Fibroblast of skin of left quadriceps (primary cell): Measurements from ENCODE around the gene RAD50.
"Not testable (repeated sequence)": the region's sequence is repeated elsewhere in the genome, so short reads cannot be mapped to it uniquely, and the experiment has no call there.

ENCODE experiments used
- DNase-seq, 2 experiments: peaks; one replicate each; pipeline ENCODE4 v3.0.0-alpha.2; 2013; ENCODE audit warnings: low read depth in 2 of 2

RAD50 gene

DNA sequence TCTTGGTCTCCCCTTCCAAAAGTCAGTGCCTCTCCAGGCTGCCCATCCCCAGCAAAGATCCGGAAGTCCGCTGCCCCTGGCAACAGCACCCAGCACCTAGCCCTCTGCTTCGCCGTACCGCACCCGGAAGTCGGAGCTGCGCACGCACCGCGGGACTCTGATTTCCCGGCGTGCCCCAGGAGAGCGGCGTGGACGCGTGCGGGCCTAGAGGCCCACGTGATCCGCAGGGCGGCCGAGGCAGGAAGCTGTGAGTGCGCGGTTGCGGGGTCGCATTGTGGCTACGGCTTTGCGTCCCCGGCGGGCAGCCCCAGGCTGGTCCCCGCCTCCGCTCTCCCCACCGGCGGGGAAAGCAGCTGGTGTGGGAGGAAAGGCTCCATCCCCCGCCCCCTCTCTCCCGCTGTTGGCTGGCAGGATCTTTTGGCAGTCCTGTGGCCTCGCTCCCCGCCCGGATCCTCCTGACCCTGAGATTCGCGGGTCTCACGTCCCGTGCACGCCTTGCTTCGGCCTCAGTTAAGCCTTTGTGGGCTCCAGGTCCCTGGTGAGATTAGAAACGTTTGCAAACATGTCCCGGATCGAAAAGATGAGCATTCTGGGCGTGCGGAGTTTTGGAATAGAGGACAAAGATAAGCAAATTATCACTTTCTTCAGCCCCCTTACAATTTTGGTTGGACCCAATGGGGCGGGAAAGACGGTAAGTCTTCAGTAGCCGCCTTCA, at the start of gene RAD50:
Gene RAD50, plus strand, starts transcription at position 215 of the 715 bp plus-strand sequence. Its CDS starts 348 bp downstream, at position 563.
- peak; percentile 70 to 75 for DNase-seq

DNA sequence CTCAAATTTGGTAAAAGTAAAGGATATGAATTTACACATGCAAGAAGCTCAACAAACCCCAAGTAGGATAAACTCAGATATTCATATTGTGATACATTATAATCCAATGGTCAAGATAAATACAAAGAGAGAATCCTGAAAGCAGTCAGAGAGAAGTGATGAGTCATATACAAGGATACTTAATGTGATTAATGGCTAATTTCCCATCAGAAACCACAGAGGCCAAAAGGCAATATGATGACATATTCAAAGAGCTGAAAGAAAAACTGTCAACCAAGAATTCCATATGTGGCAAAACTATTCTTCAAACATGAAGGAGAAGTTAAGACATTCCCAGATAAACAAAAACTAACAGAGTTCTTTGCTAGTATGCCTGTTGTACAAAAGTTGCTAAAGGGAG, 46.7 kb upstream of the RAD50 start:
- peak; percentile 87 to 89 for DNase-seq

DNA sequence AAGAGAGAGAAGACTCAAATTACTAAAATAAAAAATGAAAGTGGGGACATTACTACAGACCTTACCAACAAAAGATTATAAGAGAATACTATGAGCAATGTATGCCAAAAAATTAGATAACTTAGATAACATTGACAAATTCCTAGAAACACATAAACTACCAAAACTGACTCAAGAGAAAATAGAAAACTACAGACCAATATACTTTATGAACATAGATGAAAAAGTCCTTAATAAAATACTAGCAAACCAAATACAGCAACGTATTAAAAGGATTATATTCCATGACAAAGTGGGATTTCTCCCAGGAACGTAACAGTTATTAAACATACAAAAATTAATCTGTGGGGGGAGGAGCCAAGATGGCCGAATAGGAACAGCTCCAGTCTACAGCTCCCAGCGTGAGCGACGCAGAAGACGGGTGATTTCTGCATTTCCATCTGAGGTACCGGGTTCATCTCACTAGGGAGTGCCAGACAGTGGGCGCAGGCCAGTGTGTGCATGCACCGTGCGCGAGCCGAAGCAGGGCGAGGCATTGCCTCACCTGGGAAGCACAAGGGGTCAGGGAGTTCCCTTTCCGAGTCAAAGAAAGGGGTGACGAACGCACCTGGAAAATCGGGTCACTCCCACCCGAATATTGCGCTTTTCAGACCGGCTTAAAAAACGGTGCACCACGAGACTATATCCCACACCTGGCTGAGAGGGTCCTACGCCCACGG, 43.0 kb upstream of the RAD50 start:
- DNase-seq, result not testable (repeated sequence)

DNA sequence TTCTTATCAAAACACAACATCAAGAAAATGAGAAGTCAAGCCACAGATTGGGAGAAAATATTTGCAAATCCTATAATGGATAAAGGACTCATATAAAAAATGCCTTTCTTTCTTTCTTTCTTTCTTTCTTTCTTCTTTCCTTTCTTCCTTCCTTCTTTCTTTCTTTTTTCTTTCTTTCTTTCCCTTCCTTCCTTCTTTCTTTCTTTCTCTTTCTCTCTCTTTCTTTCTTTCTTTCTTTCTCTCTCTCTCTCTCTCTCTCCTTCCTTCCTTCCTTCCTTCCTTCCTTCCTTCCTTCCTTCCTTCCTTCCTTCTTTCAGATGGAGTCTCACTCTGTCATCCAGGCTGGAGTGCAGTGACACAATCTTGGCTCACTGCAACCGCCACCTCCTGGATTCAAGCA, 34.7 kb upstream of the RAD50 start:
- DNase-seq, result not testable (repeated sequence)

DNA sequence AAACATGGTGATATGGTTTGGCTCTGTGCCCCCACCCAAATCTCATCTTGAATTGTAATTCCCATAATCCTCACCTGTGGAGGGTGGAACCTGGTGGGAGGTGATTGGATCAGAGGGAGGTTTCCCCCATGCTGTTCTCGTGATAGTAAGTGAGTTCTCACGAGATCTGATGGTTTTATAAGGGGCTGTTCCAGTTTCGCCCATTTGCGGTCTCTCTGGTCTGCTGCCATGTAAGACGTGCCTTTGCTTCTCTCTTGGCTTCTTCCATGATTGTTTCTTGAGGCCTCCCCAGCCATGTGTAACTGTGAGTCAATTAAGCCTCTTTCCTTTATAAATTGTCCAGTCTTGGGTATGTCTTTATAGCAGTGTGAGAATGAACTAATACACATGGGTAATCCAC, 31.9 kb upstream of the RAD50 start:
- not testable (repeated sequence) for DNase-seq

DNA sequence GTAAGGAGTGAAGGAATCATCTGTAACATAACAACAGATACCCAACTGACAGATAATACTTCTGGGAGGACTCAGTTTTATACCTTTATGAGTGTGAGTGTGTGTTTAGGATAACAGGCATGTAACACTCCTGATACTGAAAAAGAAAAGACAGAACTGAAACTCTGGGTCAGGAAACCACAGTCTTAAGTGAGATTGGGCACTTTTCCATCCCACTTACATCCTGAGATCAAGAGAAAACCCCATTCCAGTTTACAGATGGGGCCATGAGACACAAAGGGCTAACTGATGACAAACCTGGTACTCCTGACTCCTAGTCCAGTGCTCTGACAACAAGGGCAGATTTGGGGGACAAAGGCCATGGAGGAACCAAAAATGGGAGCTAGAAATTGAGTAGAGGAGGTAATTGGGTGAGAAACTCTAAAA, 31.5 kb upstream of the RAD50 start:
- DNase-seq, result no peak

DNA sequence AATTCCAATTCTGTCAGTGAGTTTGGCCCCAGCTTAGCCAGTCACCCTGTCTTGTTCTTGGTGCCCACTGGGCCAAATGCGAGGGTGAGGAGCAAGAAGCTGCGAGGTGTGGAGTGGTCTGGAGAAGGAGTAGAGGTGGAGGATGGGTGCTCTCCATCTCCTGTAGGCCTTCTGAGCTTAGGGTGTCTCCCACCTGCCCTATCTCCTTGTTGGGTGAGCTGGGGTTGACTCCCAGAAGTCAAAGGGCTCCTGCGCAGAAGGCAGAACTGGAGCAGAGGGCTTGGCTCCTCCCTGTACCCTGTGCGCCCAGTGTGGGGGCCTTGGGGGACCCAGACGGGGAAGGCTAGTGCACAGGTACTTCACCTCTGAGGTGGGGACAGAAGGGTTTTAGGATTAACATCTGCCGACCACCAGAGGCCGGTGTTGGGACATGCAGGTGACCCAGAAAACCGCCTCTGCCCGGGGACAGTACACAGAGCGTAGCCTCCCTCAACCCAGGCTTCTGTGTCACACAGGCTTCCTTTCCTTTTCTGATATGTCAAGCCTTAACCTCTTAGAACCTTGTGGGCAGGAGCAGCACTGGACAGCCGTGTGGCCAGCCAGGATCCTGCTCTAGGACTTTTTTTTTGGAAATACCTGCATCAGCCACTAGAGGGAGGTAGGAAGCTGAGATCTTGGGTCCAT, 30.3 kb upstream of the RAD50 start:
- peak; percentile 13 to 20 for DNase-seq

DNA sequence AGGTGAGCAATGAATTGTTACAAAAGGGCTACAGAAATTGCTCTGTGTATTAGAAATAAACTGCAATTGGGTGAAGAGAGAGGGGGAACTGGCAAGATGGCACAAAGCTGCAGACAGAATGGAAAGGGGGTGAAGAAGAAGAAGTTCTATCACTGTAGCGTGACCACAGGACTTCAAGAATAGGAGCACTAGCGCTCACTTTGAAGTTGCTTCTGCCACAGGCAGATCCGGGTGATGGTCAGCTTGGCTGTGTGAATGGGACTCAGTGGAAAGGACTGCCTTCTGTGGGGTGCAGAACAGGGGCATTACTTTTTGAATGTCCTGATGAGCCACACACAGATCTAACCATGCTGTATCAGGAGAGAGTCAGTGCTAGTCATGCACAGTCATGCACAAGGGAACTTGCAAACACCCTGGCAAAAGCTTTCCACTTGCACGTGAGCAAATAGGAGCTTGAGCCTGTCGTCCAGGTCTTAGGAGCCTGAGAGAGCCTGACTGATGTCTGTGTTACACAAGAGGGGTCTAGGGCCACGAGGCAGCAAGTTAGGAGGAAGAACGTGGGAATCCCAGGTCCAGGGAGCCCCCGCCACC, 29.7 kb upstream of the RAD50 start:
- no peak for DNase-seq

DNA sequence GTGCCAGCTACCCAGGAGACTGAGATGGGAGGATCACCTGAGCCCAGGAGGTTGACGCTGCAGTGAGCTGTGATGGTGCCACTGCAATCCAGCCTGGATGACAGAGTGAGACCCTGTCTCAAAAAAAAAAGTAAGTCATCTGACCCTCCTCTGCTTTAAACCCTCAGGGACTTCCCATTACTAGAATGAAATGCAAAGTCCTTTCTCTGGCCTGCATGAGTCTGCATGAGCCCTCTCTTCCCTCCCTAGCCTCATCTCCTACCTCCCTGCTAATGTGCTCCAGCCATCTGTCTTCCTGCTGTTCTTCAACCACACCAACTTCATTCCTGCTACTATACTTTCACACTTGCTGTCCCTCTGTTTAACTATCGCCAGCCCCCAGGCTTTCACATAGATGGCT, 28.8 kb upstream of the RAD50 start:
- no peak for DNase-seq

DNA sequence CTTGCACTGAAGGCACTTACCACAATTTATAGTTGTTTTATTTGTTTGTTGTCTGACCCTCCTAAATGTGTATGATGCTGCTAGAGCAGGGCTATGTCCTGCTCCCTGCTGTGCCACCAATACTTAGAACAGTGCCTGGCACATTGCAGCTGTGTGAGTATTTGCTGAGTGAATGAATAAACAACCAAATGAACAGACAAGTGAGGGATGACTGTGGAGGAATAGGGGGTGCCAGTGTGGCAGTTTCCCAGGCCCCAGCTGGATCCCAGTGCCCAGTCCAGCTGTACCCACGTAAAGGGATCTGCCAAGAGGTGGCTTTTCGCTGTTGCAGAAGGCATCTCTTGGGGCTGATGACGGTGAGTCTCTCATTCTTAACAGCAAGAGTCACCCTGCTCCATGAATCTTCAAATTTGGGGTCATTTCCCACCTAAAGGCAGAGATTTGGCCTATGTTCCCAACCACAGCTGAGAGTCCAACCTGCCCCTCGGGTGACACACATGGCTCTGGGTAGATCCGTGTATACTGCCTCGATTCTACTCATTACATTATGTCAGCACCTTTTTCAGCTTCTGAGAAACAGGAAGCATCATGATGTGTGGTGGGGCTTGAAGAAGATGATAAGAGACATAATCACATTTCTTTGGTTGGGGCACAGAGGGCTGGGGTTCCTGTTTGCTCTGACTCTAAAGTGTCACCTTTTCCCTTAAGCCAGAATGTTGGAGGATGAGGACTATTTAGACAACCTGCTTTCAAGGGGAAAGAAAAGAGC, 27.7 kb upstream of the RAD50 start:
- no peak for DNase-seq

DNA sequence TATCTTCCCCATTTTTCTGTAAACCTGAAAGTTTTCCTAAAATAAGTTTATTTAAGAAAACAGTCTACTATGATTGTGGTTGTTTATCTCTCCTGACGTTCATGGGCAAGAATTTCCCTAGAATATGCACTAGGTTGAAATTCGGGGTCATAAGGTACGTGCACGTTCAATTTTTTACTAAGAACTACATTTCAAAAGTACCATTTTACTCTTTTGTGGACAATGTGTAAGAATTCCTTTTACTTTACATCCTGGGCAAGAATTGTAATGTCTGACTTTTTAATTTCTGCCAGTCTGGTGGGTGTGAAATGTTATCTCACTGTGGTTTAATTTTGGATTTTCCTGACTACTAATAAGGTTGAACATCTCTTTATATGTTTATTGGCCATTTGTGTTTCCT, 25.8 kb upstream of the RAD50 start:
- no peak for DNase-seq

DNA sequence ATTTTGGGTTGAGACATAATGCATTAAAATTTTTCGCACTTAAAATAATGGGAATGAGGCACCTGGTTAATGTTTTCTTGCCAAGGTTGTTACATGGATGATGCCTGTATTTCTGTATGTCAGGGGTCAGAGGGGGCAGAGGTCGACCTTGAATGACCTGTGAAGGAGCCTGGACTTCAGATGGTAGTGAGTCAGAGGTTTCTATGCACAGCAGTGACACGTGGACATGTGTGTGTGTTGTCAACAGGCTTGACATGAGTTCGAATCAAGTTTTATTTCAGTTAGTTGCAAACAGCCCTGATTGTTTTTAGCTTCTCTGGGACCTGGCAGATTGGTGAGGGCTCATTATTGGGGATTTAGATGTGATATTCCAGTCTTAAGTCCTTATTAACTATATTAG, 17.1 kb upstream of the RAD50 start:
- DNase-seq, result no peak

DNA sequence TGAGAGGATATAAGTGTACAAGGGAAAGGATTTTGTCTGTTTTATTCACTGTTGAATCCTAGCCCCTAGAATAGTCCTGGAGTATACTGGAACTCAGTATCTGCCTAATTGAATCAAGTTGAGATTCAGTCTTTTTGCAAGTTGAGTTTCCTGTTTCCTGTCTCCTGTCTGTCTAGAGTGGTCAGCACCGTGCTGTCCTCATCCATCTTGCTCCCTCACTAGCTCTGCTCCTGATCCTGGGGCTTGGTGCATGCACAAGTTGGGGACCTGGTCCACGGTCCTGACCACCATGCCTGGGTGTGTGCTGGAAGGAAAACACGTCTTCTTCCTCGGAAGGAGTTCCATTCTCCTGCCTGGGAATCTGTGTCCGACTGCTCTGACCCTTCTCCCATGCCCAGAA, 16.6 kb upstream of the RAD50 start:
- no peak for DNase-seq

DNA sequence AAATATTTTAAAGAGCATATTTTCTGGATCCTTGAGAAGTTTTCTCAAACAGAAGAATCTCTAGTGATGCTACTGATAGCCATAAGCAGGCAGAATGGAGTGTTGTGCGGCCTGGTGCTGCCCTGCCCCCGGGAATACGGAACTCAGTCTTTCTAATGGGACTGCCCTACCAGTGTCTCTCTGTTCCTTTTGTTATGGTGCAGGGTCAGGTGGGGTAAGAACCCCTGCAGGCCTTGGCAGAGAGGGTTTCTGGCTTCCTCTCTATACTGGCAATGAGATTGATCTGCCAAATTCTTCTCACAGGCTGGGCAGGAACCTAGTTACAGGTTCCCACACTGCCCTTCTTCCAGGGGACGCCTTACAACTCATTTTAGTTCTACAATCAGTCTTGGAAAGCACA, 16.0 kb upstream of the RAD50 start:
- no peak for DNase-seq

DNA sequence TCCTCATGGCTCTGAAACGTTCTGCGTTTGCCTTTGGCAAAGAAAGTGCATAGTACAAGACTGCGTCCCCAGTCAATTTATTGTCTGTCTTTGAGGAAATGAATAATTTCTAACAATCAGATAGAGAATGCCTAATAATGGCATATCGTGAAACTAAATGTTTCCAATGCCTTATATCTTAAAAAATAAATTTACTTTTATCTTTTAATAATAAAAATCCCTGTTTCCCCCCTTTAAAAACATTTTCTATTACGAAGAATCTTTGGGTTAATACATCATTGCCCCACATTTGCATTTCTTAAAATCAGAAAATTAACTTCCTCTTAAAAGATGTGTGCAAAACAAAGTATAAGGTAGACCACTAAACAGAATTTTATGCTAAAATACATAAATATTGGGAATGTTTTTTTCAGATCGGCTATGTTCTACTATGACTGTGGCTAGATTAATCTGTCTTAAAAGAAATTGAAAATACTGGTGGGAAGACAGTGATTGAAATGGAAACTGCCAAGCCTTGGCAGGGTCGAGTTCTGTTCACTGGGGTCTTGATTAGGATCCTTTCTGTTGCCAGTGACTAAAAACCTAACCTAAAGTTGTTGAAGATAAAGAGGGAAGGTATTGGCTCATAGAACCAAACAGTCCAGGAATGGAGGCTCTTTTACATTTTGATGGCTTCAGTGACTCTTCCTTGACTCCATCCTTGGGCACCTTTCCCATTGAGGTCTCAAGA, 13.1 kb upstream of the RAD50 start, which contains the start of gene IL5:
Gene IL5, minus strand, starts transcription at position 51 of the 730 bp plus-strand sequence. Its CDS starts 44 bp downstream, at position 7.
- DNase-seq, result no peak

DNA sequence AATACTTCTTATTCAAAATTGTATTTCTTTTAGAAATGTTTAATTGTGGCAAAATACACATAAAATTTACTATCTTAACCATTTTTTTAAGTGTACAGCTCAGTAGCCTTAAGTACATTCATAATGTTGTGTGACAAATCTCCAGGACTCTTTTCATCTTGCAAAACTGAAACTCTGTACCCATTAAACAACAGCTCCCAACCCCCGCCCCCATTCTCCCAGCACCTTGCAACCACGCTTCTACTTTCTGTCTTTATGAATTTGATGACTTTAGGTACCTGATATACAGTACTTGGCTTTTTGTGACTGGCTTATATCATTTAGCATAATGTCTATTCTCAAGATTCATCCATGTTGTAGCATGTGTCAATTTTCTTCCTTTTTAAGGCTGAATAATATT, 10.7 kb upstream of the RAD50 start:
- DNase-seq, result no peak

DNA sequence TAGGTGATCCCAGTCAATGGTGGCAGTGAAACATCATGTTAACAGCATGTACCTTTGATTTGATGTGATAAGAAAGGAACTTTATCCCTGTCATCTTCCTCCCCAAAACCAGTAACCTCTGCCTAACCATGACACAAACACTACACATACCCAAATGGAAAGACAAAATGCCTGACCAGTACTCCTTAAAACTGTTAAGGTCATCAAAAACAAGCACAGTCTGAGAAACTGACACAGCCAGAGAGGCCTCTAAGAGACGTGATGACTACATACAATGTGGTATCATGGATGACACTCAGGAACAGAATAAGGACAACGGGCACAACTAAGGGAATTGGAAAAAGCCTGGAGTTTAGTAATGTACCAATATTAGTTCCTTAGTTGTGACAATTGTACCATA, 9.5 kb upstream of the RAD50 start:
- no peak for DNase-seq

DNA sequence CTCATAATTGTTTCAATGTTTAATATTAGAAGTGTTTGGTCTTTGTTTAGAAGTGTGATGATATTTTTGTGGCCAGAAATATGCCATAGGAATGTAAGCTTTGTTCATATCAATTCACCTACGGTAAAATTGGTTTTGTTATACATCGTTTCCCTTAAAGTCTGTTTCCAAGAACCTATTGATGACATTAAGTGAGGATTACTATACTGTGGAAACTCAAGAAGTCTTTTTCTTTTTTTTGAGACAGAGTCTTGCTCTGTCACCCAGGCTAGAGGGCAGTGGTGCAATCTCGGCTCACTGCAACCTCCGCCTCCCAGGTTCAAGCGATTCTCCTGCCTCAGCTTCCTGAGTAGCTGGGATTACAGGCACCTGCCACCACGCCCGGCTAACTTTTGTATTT, 7.9 kb upstream of the RAD50 start:
- DNase-seq, result not testable (repeated sequence)

DNA sequence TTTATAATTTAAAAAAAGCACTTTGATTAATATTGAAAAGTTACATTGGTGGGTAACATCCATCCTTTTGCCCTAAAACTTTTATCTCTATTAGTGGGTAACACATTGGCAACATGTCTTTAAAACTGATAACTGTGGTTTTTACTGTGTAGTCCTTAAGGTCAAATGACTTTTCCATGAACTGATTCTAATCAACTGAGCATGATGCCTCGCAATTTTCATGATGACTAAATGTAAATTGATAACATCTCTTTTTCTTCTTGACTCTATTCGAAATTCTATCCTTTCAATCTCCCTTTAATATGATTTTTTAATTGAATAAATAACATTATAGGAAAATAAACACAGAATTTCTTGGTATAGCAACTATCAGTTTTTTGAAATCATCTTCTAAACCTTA, 7.2 kb upstream of the RAD50 start:
- DNase-seq, result no peak

DNA sequence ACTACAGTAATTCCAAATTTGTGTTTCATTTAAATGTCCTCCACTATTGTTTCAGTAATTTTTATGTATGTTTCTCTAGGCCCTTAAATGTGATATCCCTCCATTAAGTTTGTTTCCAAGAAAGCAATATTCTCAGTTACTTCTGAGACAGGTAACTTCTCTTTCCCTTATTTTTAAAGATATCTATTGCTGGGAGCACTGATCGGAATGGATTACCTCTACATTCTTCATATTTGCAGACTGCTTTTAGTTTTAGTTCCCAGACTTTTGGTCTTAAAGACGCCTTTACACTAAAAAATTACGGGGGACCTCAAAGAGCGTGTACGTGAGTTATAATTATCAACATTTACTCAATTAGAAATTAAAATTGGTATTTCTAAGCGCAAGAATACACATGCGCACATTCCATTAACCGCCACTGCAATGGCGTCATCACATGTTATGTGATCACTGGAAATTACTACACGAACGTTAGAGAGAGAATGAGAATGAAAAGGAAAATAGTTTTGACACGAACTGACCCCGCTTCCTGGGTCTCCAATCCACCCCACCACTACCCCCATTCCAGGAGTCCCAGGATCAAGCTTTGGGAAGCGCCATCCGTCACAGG, 519 bp upstream of the RAD50 start:
- DNase-seq, result no peak
